K562 (cell line): ENCODE results near the gene PTGIS. TPM values are rescaled to one million over a fixed set of nuclear protein-coding genes. Genes with fewer than 3 reads are reported as not detected.

Source experiments
- CBFA2T3 ChIP-seq: fragments of 450-650 bp; IDR thresholded peaks from 2 replicates; pipeline ENCODE4 v1.6.1; 2017
- CBFB ChIP-seq: sonication (generic); formaldehyde crosslinking; IDR thresholded peaks from 2 replicates; pipeline ENCODE4 v1.4.0; 2020; ENCODE audit warnings: mild to moderate bottlenecking, missing genetic modification reagents
- CTCF ChIP-seq, 3 experiments: IDR thresholded peaks in 2 of 3; conservative IDR thresholded peaks in 1 of 3; 2 replicates each; pipeline ENCODE4 v1.5.1; 2011 to 2012; ENCODE audit warnings: low read length in 3 of 3, mild to moderate bottlenecking in 3 of 3, control low read depth in 2 of 3, improper control_type of control experiment in 1 of 3, inconsistent platforms in 1 of 3, low read depth in 1 of 3, mixed read lengths in 1 of 3, moderate library complexity in 1 of 3; ENCODE audit not compliant: insufficient read depth in 2 of 3
- ELK1 ChIP-seq: sonication (generic); formaldehyde crosslinking; IDR thresholded peaks from 2 replicates; pipeline ENCODE4 v1.8.1; 2022; ENCODE audit warnings: missing genetic modification reagents
- MAZ ChIP-seq, 2 experiments: fragments of 450-650 bp in 1 of 2; sonication (generic) in 1 of 2; formaldehyde crosslinking; IDR thresholded peaks in 1 of 2; conservative IDR thresholded peaks in 1 of 2; 2 replicates each; pipeline versions ENCODE4 v1.4.0 to v1.5.0; 2020; ENCODE audit warnings: mild to moderate bottlenecking in 1 of 2, missing genetic modification reagents in 1 of 2
- RERE ChIP-seq: sonication (generic); formaldehyde crosslinking; IDR thresholded peaks from 2 replicates; pipeline ENCODE4 v1.8.0; 2023; ENCODE audit warnings: missing genetic modification reagents, mild to moderate bottlenecking, borderline replicate concordance
- SRSF1 ChIP-seq: fragments of 200-400 bp; formaldehyde crosslinking; IDR thresholded peaks from 2 replicates; pipeline ENCODE4 v1.6.1; 2017; ENCODE audit warnings: mild to moderate bottlenecking, low read depth, low read length, moderate library complexity
- ZNF512 ChIP-seq: IDR thresholded peaks from 2 replicates; pipeline ENCODE4 v1.6.1; 2016; ENCODE audit warnings: missing genetic modification characterization, missing compliant biosample characterization
- ZNF609 ChIP-seq: sonication (generic); formaldehyde crosslinking; IDR thresholded peaks from 2 replicates; pipeline ENCODE4 v1.8.1; 2023; ENCODE audit warnings: missing genetic modification reagents, mild to moderate bottlenecking, borderline replicate concordance
- ZNF79 ChIP-seq: fragments of 250-450 bp; sonication (Bioruptor Pico); IDR thresholded peaks from 2 replicates; pipeline ENCODE4 v1.4.0; 2020; ENCODE audit warnings: low read depth, mild to moderate bottlenecking, moderate library complexity
- polyA plus RNA-seq, 8 experiments: library from polyadenylated mRNA; depleted of rRNA in 4 of 8; stranded (reverse) in 5 of 8; unstranded in 3 of 8; fragments of >200 nt; fragmentation: Nextera tagmentation in 2 of 8; fragmentation: Illumina TruSeq in 1 of 8; extraction: Ambion mirVana in 2 of 8; extraction: Trizol in 1 of 8; gene quantifications; 2 replicates each; pipeline versions ENCODE4 v1.2.1 to v1.2.3, GENCODE V29; 2011 to 2014; ENCODE audit warnings: inconsistent platforms in 1 of 8, missing spikeins in 1 of 8
- total RNA-seq, 7 experiments: library from RNA; depleted of rRNA in 6 of 7; stranded (reverse); fragments of >200 nt in 6 of 7; fragmentation: Illumina TruSeq in 2 of 7; extraction: Trizol in 2 of 7; gene quantifications; 2 replicates each; pipeline versions ENCODE4 v1.2.1 to v1.2.3, GENCODE V29; 2011 to 2021; ENCODE audit warnings: low replicate concordance in 1 of 7

The PTGIS gene
- total and polyA plus RNA-seq, 9 of the 15 experiments (the other 6 are each of a cell fraction or from before 2014, with no cell fraction given) = not detected

- peak; percentile 30; the same call in 1 of the 2 replicates for TF ChIP-seq CBFB (CRISPR knock-in tag)
- peak in 1 of 2 experiments; percentile 61; a peak in 2 of 4 replicates for TF ChIP-seq MAZ (CRISPR knock-in tag; conservative IDR thresholded peaks at IDR 0.05 in 1 of 2, IDR thresholded peaks at IDR 0.05 in 1 of 2)
- TF ChIP-seq ELK1 (CRISPR knock-in tag) = no peak
- TF ChIP-seq RERE = no peak
- 0 out of 2 replicates have a peak, but pooled peaks have one; percentile 23 for TF ChIP-seq ZNF609
- TF ChIP-seq CBFA2T3 = peak; percentile 83
- peak; percentile 94 to 99 (median 99) for TF ChIP-seq CTCF (IDR thresholded peaks at IDR 0.05 in 2 of 3, conservative IDR thresholded peaks at IDR 0.05 in 1 of 3; ENCODE audit: insufficient read depth in 2 of 3, low read depth in 1 of 3, low read length in 3 of 3)
- no peak for TF ChIP-seq SRSF1
- no peak for TF ChIP-seq ZNF79 (CRISPR knock-in tag)
- no peak for TF ChIP-seq ZNF512
These were observed 26.0 kb downstream of the PTGIS start (continued) for GRCh38 chr20:49541733-49542513.
